ENCODE data around the gene GNAT1. TPM values are rescaled to one million over a fixed set of nuclear protein-coding genes. Genes with fewer than 3 reads are reported as not detected.

Gene GNAT1
- total RNA-seq, 1 experiment from 2014 or later = 0.13 TPM

DNA sequence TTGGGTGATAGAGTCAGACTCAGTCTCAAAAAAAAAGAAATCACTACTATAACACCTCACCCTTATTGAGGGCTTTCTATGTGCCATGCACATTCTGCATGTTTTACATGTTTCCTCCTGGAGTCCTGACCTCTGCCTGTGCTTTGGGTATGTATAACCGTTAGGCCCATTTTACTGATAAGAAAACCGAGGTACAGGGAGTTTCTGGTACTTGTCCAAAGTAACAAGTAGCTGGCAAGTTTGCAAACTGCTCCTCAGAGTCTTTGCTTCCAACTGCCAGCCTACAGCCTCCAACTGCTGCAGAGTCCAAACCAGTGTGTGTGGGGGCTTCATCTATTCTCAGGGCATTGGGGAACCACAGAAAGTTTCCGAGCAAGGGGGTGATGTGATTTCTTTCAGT lies 40.9 kb downstream of the GNAT1 start (continued):
- TF ChIP-seq, protein P1, sequence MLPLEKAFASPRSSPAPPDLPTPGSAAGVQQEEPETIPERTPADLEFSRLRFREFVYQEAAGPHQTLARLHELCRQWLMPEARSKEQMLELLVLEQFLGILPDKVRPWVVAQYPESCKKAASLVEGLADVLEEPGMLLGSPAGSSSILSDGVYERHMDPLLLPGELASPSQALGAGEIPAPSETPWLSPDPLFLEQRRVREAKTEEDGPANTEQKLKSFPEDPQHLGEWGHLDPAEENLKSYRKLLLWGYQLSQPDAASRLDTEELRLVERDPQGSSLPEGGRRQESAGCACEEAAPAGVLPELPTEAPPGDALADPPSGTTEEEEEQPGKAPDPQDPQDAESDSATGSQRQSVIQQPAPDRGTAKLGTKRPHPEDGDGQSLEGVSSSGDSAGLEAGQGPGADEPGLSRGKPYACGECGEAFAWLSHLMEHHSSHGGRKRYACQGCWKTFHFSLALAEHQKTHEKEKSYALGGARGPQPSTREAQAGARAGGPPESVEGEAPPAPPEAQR (CRISPR knock-in tag; IDR thresholded peaks at IDR 0.05) = no peak
- TF ChIP-seq ZNF396 (CRISPR knock-in tag; IDR thresholded peaks at IDR 0.05; ENCODE audit: borderline replicate concordance) = no peak

DNA sequence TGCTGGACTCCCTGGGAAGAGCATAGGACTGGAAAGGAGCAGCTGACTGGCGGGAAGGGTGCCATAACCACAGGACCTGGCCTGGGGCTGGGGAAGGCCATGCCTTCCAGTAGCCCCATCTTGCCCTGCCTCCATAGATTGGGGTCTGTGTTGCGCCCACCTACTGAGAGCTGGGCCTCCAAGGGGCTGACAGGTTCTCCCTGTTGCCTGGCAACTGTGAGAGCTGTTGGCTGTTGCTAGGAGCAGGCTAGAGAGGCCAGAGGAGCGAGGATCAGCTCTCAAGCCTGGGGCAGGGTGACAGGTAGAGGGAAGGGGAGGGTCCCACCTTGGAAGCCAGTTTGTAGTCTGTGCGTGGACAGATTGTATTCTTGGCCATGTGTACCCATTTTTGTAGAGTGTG lies 41.8 kb downstream of the GNAT1 start:
- H3K9me3 Mint-ChIP-seq = no peaks in the 10 kb centered on the region
- H3K36me3 Mint-ChIP-seq = no peaks in the 10 kb centered on the region
- ChIA-PET POLR2A (interaction anchor here (0.6 kb wide), 1 partner anchor 82 kb away, joined by 3 read pairs; no protein-coding TSS in a partner anchor), CTCF (interaction anchor here (0.7 to 2.5 kb wide), 6 partner anchors 14 to 41 kb away, joined by 3 to 13 read pairs (median 5); no protein-coding TSS in a partner anchor)
- no peak for DNase-seq (ENCODE audit: low spot score)
- H3K4me1 Mint-ChIP-seq = peaks cover 31% of the 10 kb centered on the region
- H3K4me3 Mint-ChIP-seq = no peak overlapping the region
- TF ChIP-seq, protein P2, sequence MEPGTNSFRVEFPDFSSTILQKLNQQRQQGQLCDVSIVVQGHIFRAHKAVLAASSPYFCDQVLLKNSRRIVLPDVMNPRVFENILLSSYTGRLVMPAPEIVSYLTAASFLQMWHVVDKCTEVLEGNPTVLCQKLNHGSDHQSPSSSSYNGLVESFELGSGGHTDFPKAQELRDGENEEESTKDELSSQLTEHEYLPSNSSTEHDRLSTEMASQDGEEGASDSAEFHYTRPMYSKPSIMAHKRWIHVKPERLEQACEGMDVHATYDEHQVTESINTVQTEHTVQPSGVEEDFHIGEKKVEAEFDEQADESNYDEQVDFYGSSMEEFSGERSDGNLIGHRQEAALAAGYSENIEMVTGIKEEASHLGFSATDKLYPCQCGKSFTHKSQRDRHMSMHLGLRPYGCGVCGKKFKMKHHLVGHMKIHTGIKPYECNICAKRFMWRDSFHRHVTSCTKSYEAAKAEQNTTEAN (CRISPR knock-in tag; IDR thresholded peaks at IDR 0.05) = no peak
- TF ChIP-seq, protein P3, sequence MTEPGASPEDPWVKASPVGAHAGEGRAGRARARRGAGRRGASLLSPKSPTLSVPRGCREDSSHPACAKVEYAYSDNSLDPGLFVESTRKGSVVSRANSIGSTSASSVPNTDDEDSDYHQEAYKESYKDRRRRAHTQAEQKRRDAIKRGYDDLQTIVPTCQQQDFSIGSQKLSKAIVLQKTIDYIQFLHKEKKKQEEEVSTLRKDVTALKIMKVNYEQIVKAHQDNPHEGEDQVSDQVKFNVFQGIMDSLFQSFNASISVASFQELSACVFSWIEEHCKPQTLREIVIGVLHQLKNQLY (CRISPR knock-in tag; IDR thresholded peaks at IDR 0.05) = no peak
- TF ChIP-seq KAT7 (CRISPR knock-in tag; IDR thresholded peaks at IDR 0.05; ENCODE audit: borderline replicate concordance) (no peak), OVOL2 (CRISPR knock-in tag; IDR thresholded peaks at IDR 0.05; ENCODE audit: borderline replicate concordance) (no peak)
- TF ChIP-seq, protein P4, sequence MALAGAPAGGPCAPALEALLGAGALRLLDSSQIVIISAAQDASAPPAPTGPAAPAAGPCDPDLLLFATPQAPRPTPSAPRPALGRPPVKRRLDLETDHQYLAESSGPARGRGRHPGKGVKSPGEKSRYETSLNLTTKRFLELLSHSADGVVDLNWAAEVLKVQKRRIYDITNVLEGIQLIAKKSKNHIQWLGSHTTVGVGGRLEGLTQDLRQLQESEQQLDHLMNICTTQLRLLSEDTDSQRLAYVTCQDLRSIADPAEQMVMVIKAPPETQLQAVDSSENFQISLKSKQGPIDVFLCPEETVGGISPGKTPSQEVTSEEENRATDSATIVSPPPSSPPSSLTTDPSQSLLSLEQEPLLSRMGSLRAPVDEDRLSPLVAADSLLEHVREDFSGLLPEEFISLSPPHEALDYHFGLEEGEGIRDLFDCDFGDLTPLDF (CRISPR knock-in tag; IDR thresholded peaks at IDR 0.05) = no peak
- H3K27me3 Mint-ChIP-seq (ENCODE audit: low read depth) = no peaks in the 10 kb centered on the region
- no peak for ATAC-seq
- no peak overlapping the region for H3K27ac Mint-ChIP-seq

DNA sequence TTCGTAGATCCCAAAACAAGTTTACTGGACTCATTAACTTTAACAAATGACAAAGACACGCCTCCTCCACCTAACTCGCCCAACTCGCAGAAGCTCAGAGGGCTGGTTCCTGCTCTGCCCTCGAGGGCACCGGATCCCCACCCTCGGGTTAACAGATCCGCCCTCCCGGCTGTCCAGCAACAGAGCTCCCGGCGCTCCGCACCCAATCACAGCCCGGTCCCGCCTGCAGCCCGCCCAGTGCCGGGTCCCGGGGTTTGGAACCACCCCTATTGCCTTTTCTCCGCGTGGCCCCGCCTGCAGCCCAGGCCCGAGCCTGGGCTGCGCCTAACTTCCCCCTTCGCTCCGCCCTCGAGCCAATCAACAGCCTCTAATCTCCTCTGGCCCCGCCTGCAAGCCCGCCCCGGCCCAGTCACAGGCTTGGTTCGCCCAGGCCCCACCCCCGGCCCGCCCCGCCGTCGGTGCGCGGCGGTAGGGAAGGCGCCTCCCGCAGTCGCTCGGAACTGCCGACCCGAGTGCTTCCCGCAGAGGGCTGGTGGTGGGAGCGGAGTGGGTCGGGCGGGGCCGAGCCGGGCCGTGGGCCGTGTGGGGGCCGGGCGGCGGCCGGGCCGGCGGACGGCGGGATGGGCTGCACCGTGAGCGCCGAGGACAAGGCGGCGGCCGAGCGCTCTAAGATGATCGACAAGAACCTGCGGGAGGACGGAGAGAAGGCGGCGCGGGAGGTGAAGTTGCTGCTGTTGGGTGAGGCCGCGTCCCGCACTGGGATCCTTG lies 44.5 kb downstream of the GNAT1 start, which contains the start of gene GNAI2:
TSS of gene GNAI2 (plus strand) at position 489 of the 768 bp plus-strand sequence. CDS start at position 621, 132 bp downstream.
- Mint-ChIP-seq H3K36me3 (no peaks in the 10 kb centered on the region), H3K27me3 (ENCODE audit: low read depth) (no peaks in the 10 kb centered on the region), H3K4me3 (peak within 1 kb of the TSS; percentile 97), H3K4me1 (peaks cover 48% of the 10 kb centered on the region), H3K27ac (peak within 1 kb of the TSS; percentile 93), H3K9me3 (no peaks in the 10 kb centered on the region)
- POLR2A ChIA-PET = interaction anchor here (0.6 to 1.2 kb wide), 10 partner anchors 8 to 92 kb away, joined by 3 to 10 read pairs (median 4); partner anchors contain the start of gene TUSC2
- ATAC-seq (peak; percentile 94), DNase-seq (ENCODE audit: low spot score) (peak; percentile 99)
- CTCF ChIA-PET = interaction anchor here (0.6 to 2.9 kb wide), 20 partner anchors 9 to 378 kb away, joined by 3 to 42 read pairs (median 7); partner anchors contain the start of genes GNAT1 and IFRD2
- TF ChIP-seq, protein P5, sequence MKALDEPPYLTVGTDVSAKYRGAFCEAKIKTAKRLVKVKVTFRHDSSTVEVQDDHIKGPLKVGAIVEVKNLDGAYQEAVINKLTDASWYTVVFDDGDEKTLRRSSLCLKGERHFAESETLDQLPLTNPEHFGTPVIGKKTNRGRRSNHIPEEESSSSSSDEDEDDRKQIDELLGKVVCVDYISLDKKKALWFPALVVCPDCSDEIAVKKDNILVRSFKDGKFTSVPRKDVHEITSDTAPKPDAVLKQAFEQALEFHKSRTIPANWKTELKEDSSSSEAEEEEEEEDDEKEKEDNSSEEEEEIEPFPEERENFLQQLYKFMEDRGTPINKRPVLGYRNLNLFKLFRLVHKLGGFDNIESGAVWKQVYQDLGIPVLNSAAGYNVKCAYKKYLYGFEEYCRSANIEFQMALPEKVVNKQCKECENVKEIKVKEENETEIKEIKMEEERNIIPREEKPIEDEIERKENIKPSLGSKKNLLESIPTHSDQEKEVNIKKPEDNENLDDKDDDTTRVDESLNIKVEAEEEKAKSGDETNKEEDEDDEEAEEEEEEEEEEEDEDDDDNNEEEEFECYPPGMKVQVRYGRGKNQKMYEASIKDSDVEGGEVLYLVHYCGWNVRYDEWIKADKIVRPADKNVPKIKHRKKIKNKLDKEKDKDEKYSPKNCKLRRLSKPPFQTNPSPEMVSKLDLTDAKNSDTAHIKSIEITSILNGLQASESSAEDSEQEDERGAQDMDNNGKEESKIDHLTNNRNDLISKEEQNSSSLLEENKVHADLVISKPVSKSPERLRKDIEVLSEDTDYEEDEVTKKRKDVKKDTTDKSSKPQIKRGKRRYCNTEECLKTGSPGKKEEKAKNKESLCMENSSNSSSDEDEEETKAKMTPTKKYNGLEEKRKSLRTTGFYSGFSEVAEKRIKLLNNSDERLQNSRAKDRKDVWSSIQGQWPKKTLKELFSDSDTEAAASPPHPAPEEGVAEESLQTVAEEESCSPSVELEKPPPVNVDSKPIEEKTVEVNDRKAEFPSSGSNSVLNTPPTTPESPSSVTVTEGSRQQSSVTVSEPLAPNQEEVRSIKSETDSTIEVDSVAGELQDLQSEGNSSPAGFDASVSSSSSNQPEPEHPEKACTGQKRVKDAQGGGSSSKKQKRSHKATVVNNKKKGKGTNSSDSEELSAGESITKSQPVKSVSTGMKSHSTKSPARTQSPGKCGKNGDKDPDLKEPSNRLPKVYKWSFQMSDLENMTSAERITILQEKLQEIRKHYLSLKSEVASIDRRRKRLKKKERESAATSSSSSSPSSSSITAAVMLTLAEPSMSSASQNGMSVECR (CRISPR knock-in tag; IDR thresholded peaks at IDR 0.05; ENCODE audit: borderline replicate concordance) = no peak
- TF ChIP-seq, protein P6, sequence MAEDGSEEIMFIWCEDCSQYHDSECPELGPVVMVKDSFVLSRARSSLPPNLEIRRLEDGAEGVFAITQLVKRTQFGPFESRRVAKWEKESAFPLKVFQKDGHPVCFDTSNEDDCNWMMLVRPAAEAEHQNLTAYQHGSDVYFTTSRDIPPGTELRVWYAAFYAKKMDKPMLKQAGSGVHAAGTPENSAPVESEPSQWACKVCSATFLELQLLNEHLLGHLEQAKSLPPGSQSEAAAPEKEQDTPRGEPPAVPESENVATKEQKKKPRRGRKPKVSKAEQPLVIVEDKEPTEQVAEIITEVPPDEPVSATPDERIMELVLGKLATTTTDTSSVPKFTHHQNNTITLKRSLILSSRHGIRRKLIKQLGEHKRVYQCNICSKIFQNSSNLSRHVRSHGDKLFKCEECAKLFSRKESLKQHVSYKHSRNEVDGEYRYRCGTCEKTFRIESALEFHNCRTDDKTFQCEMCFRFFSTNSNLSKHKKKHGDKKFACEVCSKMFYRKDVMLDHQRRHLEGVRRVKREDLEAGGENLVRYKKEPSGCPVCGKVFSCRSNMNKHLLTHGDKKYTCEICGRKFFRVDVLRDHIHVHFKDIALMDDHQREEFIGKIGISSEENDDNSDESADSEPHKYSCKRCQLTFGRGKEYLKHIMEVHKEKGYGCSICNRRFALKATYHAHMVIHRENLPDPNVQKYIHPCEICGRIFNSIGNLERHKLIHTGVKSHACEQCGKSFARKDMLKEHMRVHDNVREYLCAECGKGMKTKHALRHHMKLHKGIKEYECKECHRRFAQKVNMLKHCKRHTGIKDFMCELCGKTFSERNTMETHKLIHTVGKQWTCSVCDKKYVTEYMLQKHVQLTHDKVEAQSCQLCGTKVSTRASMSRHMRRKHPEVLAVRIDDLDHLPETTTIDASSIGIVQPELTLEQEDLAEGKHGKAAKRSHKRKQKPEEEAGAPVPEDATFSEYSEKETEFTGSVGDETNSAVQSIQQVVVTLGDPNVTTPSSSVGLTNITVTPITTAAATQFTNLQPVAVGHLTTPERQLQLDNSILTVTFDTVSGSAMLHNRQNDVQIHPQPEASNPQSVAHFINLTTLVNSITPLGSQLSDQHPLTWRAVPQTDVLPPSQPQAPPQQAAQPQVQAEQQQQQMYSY (CRISPR knock-in tag; IDR thresholded peaks at IDR 0.05) = peak; percentile 49
- TF ChIP-seq ETV6 (CRISPR knock-in tag; IDR thresholded peaks at IDR 0.05) = 0 out of 2 replicates have a peak, but pooled peaks have one; percentile 51
- TF ChIP-seq, protein P7, sequence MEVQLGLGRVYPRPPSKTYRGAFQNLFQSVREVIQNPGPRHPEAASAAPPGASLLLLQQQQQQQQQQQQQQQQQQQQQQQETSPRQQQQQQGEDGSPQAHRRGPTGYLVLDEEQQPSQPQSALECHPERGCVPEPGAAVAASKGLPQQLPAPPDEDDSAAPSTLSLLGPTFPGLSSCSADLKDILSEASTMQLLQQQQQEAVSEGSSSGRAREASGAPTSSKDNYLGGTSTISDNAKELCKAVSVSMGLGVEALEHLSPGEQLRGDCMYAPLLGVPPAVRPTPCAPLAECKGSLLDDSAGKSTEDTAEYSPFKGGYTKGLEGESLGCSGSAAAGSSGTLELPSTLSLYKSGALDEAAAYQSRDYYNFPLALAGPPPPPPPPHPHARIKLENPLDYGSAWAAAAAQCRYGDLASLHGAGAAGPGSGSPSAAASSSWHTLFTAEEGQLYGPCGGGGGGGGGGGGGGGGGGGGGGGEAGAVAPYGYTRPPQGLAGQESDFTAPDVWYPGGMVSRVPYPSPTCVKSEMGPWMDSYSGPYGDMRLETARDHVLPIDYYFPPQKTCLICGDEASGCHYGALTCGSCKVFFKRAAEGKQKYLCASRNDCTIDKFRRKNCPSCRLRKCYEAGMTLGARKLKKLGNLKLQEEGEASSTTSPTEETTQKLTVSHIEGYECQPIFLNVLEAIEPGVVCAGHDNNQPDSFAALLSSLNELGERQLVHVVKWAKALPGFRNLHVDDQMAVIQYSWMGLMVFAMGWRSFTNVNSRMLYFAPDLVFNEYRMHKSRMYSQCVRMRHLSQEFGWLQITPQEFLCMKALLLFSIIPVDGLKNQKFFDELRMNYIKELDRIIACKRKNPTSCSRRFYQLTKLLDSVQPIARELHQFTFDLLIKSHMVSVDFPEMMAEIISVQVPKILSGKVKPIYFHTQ (CRISPR knock-in tag; IDR thresholded peaks at IDR 0.05) = no peak
- TF ChIP-seq ZNF232 (CRISPR knock-in tag; IDR thresholded peaks at IDR 0.05) = no peak
- no peak for TF ChIP-seq CREM (CRISPR knock-in tag; IDR thresholded peaks at IDR 0.05)
- TF ChIP-seq, protein P3 (CRISPR knock-in tag; IDR thresholded peaks at IDR 0.05) = no peak
